ENCODE results near the gene HSD3B1. TPM values are rescaled to one million over a fixed set of nuclear protein-coding genes. Genes with fewer than 3 reads are reported as not detected.
"Not testable (repeated sequence)": the region's sequence is repeated elsewhere in the genome, so short reads cannot be mapped to it uniquely, and the experiment has no call there.

Gene HSD3B1
- total RNA-seq, 1 donor from 2014 or later, result not detected

DNA sequence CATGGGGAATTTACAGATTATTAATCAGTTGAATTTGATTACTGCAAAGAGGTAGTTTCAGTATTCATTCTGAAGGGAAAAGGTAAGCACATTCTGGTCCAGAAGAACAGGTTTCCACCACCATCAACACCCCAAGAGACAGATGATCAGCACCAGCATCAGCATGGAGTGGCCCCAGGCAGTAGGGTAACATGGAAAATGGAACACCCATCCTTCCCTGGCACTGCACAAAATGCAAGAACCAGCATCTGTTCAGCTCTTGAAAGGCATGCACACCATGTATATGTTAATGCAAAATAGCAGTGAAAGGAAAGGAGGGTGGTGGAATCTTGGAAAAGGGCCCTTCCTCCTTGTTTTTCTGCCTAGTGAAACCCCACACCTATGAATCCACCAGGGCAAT lies 9.2 kb downstream of the HSD3B1 start:
- H3K4me1 Mint-ChIP-seq (ENCODE audit: low read depth), result no peaks in the 10 kb centered on the region
- no peaks in the 10 kb centered on the region for H3K9me3 Mint-ChIP-seq
- H3K27ac Mint-ChIP-seq, result no peak overlapping the region
- no peak for DNase-seq (ENCODE audit: low spot score)
- peaks cover under 1% of the 10 kb centered on the region for H3K27me3 Mint-ChIP-seq (ENCODE audit: insufficient read depth)
- H3K4me3 Mint-ChIP-seq, result no peak overlapping the region
- H3K36me3 Mint-ChIP-seq (ENCODE audit: low read depth), result no peaks in the 10 kb centered on the region
- intact Hi-C loops (cut with micrococcal nuclease), result no loop called here

DNA sequence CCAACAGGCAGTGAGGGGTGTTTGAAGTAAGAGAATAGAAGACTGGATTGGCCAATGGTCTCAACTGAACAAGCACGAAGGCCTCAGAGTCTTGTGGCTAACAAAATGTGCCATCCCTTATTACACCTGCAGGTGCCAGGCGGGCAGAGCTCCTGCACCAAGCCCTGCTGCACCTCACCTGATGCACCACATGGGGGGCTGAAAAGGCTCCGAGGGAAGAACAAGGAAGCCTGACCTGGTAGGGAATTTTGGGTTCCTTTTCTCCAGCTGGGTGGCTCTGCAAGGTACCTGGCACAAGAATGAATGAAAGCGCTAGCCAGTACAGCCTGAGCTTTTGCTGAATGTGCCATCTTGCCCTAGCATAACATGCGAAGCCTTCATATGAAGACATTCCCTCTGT lies 9.7 kb downstream of the HSD3B1 start:
- no peaks in the 10 kb centered on the region for H3K4me1 Mint-ChIP-seq (ENCODE audit: low read depth)
- no peaks in the 10 kb centered on the region for H3K9me3 Mint-ChIP-seq
- no peaks in the 10 kb centered on the region for H3K27me3 Mint-ChIP-seq (ENCODE audit: insufficient read depth)
- H3K36me3 Mint-ChIP-seq (ENCODE audit: low read depth), result no peaks in the 10 kb centered on the region
- no peak for DNase-seq (ENCODE audit: low spot score)
- H3K27ac Mint-ChIP-seq, result no peak overlapping the region
- intact Hi-C loops (cut with micrococcal nuclease), result no loop called here
- H3K4me3 Mint-ChIP-seq, result no peak overlapping the region

GRCh38 chr1:119517667-119518066 lies 10.7 kb downstream of the HSD3B1 start:
- intact Hi-C loops (cut with micrococcal nuclease); DNase-seq (ENCODE audit: low spot score); H3K36me3 Mint-ChIP-seq (ENCODE audit: low read depth); H3K27me3 Mint-ChIP-seq (ENCODE audit: insufficient read depth); H3K4me3 Mint-ChIP-seq; H3K27ac Mint-ChIP-seq; H3K4me1 Mint-ChIP-seq (ENCODE audit: low read depth); H3K9me3 Mint-ChIP-seq: not testable (repeated sequence)

GRCh38 chr1:119531606-119532323 lies 24.8 kb downstream of the HSD3B1 start:
- Mint-ChIP-seq H3K9me3 (no peaks in the 10 kb centered on the region), H3K27ac (no peak overlapping the region), H3K36me3 (ENCODE audit: low read depth) (no peaks in the 10 kb centered on the region), H3K4me3 (no peak overlapping the region), H3K27me3 (ENCODE audit: insufficient read depth) (no peaks in the 10 kb centered on the region), H3K4me1 (ENCODE audit: low read depth) (no peaks in the 10 kb centered on the region)
- intact Hi-C loops (cut with micrococcal nuclease), result no loop called here
- DNase-seq (ENCODE audit: low spot score), result no peak

- intact Hi-C loops (cut with micrococcal nuclease), result no loop called here
- H3K4me3 Mint-ChIP-seq, result no peak overlapping the region
- peaks cover 2% of the 10 kb centered on the region for H3K27me3 Mint-ChIP-seq (ENCODE audit: insufficient read depth)
- H3K36me3 Mint-ChIP-seq (ENCODE audit: low read depth), result no peaks in the 10 kb centered on the region
- H3K4me1 Mint-ChIP-seq (ENCODE audit: low read depth), result no peaks in the 10 kb centered on the region
- H3K9me3 Mint-ChIP-seq, result no peaks in the 10 kb centered on the region
- H3K27ac Mint-ChIP-seq, result no peak overlapping the region
- no peak for DNase-seq (ENCODE audit: low spot score)
Observed at GRCh38 chr1:119532324-119532910, 25.4 kb downstream of the HSD3B1 start.

DNA sequence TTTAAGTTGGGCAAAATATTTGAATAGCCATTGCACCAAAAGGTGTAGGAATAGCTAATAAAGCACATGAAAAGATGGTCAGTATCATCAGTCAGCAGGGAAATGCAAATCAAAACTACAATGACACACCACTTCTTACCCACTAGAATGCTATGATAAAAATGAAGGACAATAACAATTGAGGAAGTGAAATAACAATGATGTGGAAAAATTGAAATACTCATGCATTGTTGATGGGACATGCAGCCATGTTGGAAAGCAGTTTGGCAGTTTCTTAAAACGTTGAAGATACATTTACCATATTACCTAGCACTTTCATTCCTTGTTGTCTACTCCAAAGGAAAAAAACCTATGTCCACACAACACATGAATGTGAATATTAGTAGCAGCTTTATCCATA lies 28.4 kb downstream of the HSD3B1 start:
- peaks cover 9% of the 10 kb centered on the region for H3K27me3 Mint-ChIP-seq (ENCODE audit: insufficient read depth)
- no peak overlapping the region for H3K27ac Mint-ChIP-seq
- H3K4me1 Mint-ChIP-seq (ENCODE audit: low read depth), result no peaks in the 10 kb centered on the region
- no peaks in the 10 kb centered on the region for H3K9me3 Mint-ChIP-seq
- intact Hi-C loops (cut with micrococcal nuclease), result no loop called here
- DNase-seq (ENCODE audit: low spot score), result no peak
- H3K36me3 Mint-ChIP-seq (ENCODE audit: low read depth), result no peaks in the 10 kb centered on the region
- no peak overlapping the region for H3K4me3 Mint-ChIP-seq

DNA sequence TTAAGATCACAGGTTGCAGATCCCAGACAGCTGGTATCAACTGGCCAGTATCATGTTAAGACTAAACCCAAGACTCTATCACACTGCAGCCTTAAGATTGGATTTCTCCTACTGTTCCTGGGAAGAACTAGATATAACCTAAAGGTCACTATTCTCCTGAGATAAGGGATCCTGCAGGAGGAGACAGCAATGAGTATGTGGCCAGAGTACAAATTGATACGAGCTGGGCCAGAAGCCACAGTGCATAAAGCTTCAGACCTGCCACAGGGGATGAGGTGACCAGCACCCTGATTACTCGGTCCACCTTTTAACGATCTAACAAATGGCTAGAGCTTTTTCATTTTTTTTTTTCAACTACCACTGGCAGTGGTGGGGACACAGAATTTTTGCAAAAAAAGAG lies 31.0 kb downstream of the HSD3B1 start:
- DNase-seq (ENCODE audit: low spot score), result no peak
- Mint-ChIP-seq H3K4me1 (ENCODE audit: low read depth) (no peaks in the 10 kb centered on the region), H3K36me3 (ENCODE audit: low read depth) (no peaks in the 10 kb centered on the region), H3K27ac (no peak overlapping the region), H3K4me3 (no peak overlapping the region), H3K27me3 (ENCODE audit: insufficient read depth) (peaks cover 9% of the 10 kb centered on the region), H3K9me3 (no peaks in the 10 kb centered on the region)
- intact Hi-C loops (cut with micrococcal nuclease), result no loop called here

DNA sequence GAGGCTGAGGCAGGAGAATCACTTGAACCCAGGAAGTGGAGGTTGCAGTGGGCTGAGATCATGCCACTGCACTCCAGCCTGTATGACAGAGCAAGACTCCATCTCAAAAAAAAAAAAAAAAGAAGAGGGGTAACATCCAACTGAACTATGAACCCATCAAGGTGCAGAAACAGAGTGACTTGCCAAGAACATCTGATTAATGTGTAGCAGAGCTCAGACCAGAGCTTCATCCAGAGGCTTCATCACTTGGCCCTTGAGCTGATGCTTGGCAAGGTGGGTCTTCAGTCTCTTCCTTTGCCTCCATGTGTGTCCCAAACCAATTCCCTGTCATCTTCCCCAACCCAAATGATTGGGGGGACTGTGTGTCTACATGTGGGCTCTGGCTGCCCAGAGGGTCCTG lies 32.6 kb downstream of the HSD3B1 start:
- no peaks in the 10 kb centered on the region for H3K9me3 Mint-ChIP-seq
- H3K4me3 Mint-ChIP-seq, result no peak overlapping the region
- H3K27ac Mint-ChIP-seq, result no peak overlapping the region
- H3K27me3 Mint-ChIP-seq (ENCODE audit: insufficient read depth), result peaks cover 9% of the 10 kb centered on the region
- no peak for DNase-seq (ENCODE audit: low spot score)
- H3K4me1 Mint-ChIP-seq (ENCODE audit: low read depth), result no peaks in the 10 kb centered on the region
- H3K36me3 Mint-ChIP-seq (ENCODE audit: low read depth), result no peaks in the 10 kb centered on the region
- intact Hi-C loops (cut with micrococcal nuclease), result no loop called here

DNA sequence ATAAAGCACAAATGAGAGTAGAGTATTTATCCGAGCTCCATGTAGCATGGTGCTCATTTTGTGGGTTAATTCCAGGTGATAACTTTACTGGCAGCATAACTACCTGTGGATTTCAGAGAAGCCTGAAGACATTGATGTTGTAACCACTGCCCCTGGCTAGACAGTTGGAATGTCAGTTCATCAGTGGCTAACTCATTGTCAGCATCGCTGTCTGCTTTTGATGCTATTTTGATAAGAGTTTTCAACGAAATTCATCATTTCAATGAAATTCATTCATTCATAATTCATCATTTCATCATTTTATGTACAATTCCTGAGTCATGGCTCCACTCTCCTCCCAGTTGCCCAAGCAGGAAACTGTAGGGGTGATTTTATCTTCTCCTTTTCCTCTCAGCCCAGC lies 34.4 kb downstream of the HSD3B1 start:
- Mint-ChIP-seq H3K27me3 (ENCODE audit: insufficient read depth) (peaks cover 9% of the 10 kb centered on the region), H3K36me3 (ENCODE audit: low read depth) (no peaks in the 10 kb centered on the region), H3K27ac (no peak overlapping the region), H3K4me1 (ENCODE audit: low read depth) (no peaks in the 10 kb centered on the region), H3K9me3 (no peaks in the 10 kb centered on the region), H3K4me3 (no peak overlapping the region)
- intact Hi-C loops (cut with micrococcal nuclease), result no loop called here
- no peak for DNase-seq (ENCODE audit: low spot score)

DNA sequence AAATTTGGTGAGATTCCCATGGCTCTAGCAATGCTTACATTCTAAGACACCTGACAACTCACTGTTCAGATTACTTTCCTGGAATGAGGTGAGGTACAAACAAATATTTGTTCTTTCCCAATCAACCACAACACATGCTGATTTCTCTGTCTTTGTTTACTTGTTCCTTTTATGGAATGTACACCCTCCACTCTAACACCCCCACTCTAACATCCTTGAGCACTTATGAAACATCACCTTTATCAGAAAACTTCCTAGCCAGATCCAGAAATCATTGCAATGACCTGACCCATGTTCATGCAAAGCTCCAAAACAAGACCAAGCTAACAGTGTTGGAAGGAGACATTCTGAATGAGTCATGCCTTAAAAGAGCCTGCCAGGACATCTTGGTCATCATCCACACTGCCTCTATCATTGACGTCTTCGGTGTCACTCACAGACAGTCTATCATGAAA lies 35.5 kb downstream of the HSD3B1 start:
- Mint-ChIP-seq H3K27me3 (ENCODE audit: insufficient read depth) (peaks cover 6% of the 10 kb centered on the region), H3K4me1 (ENCODE audit: low read depth) (no peaks in the 10 kb centered on the region), H3K27ac (no peak overlapping the region), H3K36me3 (ENCODE audit: low read depth) (no peaks in the 10 kb centered on the region), H3K4me3 (no peak overlapping the region), H3K9me3 (no peaks in the 10 kb centered on the region)
- DNase-seq (ENCODE audit: low spot score), result no peak
- intact Hi-C loops (cut with micrococcal nuclease), result no loop called here

- intact Hi-C loops (cut with micrococcal nuclease), result no loop called here
- Mint-ChIP-seq H3K4me1 (ENCODE audit: low read depth) (no peaks in the 10 kb centered on the region), H3K36me3 (ENCODE audit: low read depth) (no peaks in the 10 kb centered on the region), H3K27ac (no peak overlapping the region), H3K27me3 (ENCODE audit: insufficient read depth) (no peaks in the 10 kb centered on the region), H3K4me3 (no peak overlapping the region), H3K9me3 (no peaks in the 10 kb centered on the region)
- no peak for DNase-seq (ENCODE audit: low spot score)
Observed at GRCh38 chr1:119544165-119544762, 37.3 kb downstream of the HSD3B1 start.

GRCh38 chr1:119546641-119547040 lies 39.6 kb downstream of the HSD3B1 start:
- no peaks in the 10 kb centered on the region for H3K27me3 Mint-ChIP-seq (ENCODE audit: insufficient read depth)
- no peak for DNase-seq (ENCODE audit: low spot score)
- H3K27ac Mint-ChIP-seq, result no peak overlapping the region
- H3K4me3 Mint-ChIP-seq, result no peak overlapping the region
- no peaks in the 10 kb centered on the region for H3K36me3 Mint-ChIP-seq (ENCODE audit: low read depth)
- no peaks in the 10 kb centered on the region for H3K9me3 Mint-ChIP-seq
- no peaks in the 10 kb centered on the region for H3K4me1 Mint-ChIP-seq (ENCODE audit: low read depth)
- intact Hi-C loops (cut with micrococcal nuclease), result no loop called here

DNA sequence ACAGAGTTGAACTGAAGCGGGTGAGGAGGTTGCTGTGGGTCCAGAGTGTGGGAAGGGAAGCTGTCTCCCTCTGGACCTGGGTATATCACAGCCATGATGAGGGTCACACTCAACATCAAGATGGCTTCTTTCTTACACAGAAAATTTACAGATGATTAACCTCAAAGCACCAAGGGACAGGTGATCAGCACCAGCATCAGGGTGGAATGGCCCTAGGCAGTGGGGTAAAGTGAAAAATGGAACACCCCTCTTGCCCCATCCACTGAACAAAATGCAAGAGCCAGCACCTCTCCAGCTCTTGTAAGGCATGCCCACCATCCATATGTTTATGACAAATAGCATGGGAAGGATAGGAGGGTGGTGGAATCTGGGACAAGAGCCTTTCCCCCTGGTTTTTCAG lies 40.3 kb downstream of the HSD3B1 start:
- no peaks in the 10 kb centered on the region for H3K9me3 Mint-ChIP-seq
- no peaks in the 10 kb centered on the region for H3K4me1 Mint-ChIP-seq (ENCODE audit: low read depth)
- H3K27ac Mint-ChIP-seq, result no peak overlapping the region
- intact Hi-C loops (cut with micrococcal nuclease), result no loop called here
- no peaks in the 10 kb centered on the region for H3K36me3 Mint-ChIP-seq (ENCODE audit: low read depth)
- no peak for DNase-seq (ENCODE audit: low spot score)
- no peak overlapping the region for H3K4me3 Mint-ChIP-seq
- no peaks in the 10 kb centered on the region for H3K27me3 Mint-ChIP-seq (ENCODE audit: insufficient read depth)

Measured in activated T-helper 1 cell treated with anti-CD3 and anti-CD28 coated beads, Interleukin-12 subunit alpha, Interleukin-12 subunit beta, Interleukin-2, Interleukin-4 antibody, amounts not matched to agents 30 ng/mL and 10 ng/mL and 1 ng/mL, durations not matched to agents 14 hours and 24 hours and 36 hours (primary cell).